Kidney epithelial cell (primary cell): ENCODE data around the gene ZNF79. TPM values are rescaled to one million over a fixed set of nuclear protein-coding genes. Genes with fewer than 3 reads are reported as not detected.

Source experiments
- DNase-seq: peaks from one replicate; pipeline ENCODE4 v3.0.0-alpha.2; 2010; ENCODE audit warnings: low read depth
- H3K27me3 ChIP-seq: 2 replicates; pipeline ENCODE4 v1.6.0; 2011; ENCODE audit warnings: low read length; ENCODE audit not compliant: control insufficient read depth, insufficient read depth
- H3K36me3 ChIP-seq: 2 replicates; pipeline ENCODE4 v1.5.1; 2011; ENCODE audit warnings: low read length; ENCODE audit not compliant: control insufficient read depth, insufficient read depth
- H3K4me3 ChIP-seq: 2 replicates; pipeline ENCODE4 v1.5.1; 2011; ENCODE audit warnings: low read depth, mild to moderate bottlenecking, control low read depth, low read length
- CTCF ChIP-seq: IDR thresholded peaks from 2 replicates; pipeline ENCODE4 v1.5.1; 2011; ENCODE audit warnings: mild to moderate bottlenecking, moderate library complexity, low read length, control low read depth, inconsistent platforms; ENCODE audit not compliant: insufficient read depth, poor library complexity, severe bottlenecking
- total RNA-seq: library from RNA; depleted of rRNA; stranded (reverse); fragments of >200 nt; gene quantifications from 2 replicates; pipeline ENCODE4 v1.2.3, GENCODE V29; 2015

The ZNF79 gene
- total RNA-seq, 1 donor from 2014 or later = 5.7 TPM

GRCh38 chr9:127406799-127407491, 17.2 kb upstream of the ZNF79 start:
- Histone ChIP-seq H3K4me3 (no peak overlapping the region), H3K36me3 (peaks cover 4% of the 10 kb centered on the region), H3K27me3 (no peaks in the 10 kb centered on the region)
- DNase-seq = no peak
- no peak for TF ChIP-seq CTCF

GRCh38 chr9:127407492-127407843, 16.7 kb upstream of the ZNF79 start:
- no peak for DNase-seq
- Histone ChIP-seq H3K4me3 (no peak overlapping the region), H3K36me3 (peaks cover 4% of the 10 kb centered on the region), H3K27me3 (no peaks in the 10 kb centered on the region)
- TF ChIP-seq CTCF = no peak

GRCh38 chr9:127411122-127411521, 13.1 kb upstream of the ZNF79 start:
- Histone ChIP-seq H3K27me3 (no peaks in the 10 kb centered on the region), H3K36me3 (no peaks in the 10 kb centered on the region), H3K4me3 (no peak overlapping the region)
- TF ChIP-seq CTCF = no peak
- DNase-seq = no peak

- TF ChIP-seq CTCF = no peak
- no peak for DNase-seq
- Histone ChIP-seq H3K36me3 (no peaks in the 10 kb centered on the region), H3K27me3 (no peaks in the 10 kb centered on the region), H3K4me3 (no peak overlapping the region)
These were observed 9.0 kb upstream of the ZNF79 start for GRCh38 chr9:127415141-127415540.

GRCh38 chr9:127415657-127416056, 8.5 kb upstream of the ZNF79 start:
- no peaks in the 10 kb centered on the region for H3K36me3 ChIP-seq
- no peak overlapping the region for H3K4me3 ChIP-seq
- no peaks in the 10 kb centered on the region for H3K27me3 ChIP-seq
- TF ChIP-seq CTCF = no peak
- no peak for DNase-seq
